HEK293T (cell line): ENCODE measurements around the gene SH3RF1.

Source experiments
- CTCF ChIA-PET: fragments of 350-600 bp; formaldehyde crosslinking; extraction: SDS; loops from one replicate; lab custom pipeline; 2021; ENCODE audit warnings: antibody characterized with exemption, inconsistent platforms; lab: Yijun Ruan, JAX
- POLR2A ChIA-PET: fragments of 350-600 bp; formaldehyde crosslinking; extraction: SDS; loops from one replicate; lab custom pipeline; 2020; ENCODE audit warnings: antibody characterized with exemption, inconsistent platforms; lab: Yijun Ruan, JAX
- DNase-seq: peaks from one replicate; pipeline ENCODE4 v3.0.0; 2012; ENCODE audit warnings: mixed read lengths; ENCODE audit errors: extremely low spot score
- ARNT ChIP-seq: fragments of 450-650 bp; IDR thresholded peaks from 2 replicates; pipeline ENCODE4 v1.6.1; 2017; ENCODE audit warnings: mild to moderate bottlenecking
- BHLHE40 ChIP-seq: fragments of 450-650 bp; IDR thresholded peaks from 2 replicates; pipeline ENCODE4 v1.6.1; 2016; ENCODE audit warnings: mild to moderate bottlenecking, moderate library complexity, borderline replicate concordance
- CTBP1 ChIP-seq: fragments of 450-650 bp; IDR thresholded peaks from 2 replicates; pipeline ENCODE4 v1.6.1; 2016; ENCODE audit warnings: borderline replicate concordance
- ELF4 ChIP-seq: fragments of 450-650 bp; IDR thresholded peaks from 2 replicates; pipeline ENCODE4 v1.6.1; 2017; ENCODE audit warnings: antibody characterized with exemption
- FOXA1 ChIP-seq: fragments of 450-650 bp; IDR thresholded peaks from 2 replicates; pipeline ENCODE4 v1.6.1; 2016; ENCODE audit warnings: mild to moderate bottlenecking
- FOXK2 ChIP-seq: fragments of 450-650 bp; IDR thresholded peaks from 2 replicates; pipeline ENCODE4 v1.6.1; 2016; ENCODE audit warnings: mild to moderate bottlenecking
- FOXM1 ChIP-seq: fragments of 450-650 bp; IDR thresholded peaks from 2 replicates; pipeline ENCODE4 v1.6.1; 2017; ENCODE audit warnings: mild to moderate bottlenecking, borderline replicate concordance
- HDGF ChIP-seq: fragments of 450-650 bp; IDR thresholded peaks from 2 replicates; pipeline ENCODE4 v1.6.1; 2017; ENCODE audit warnings: antibody characterized with exemption, borderline replicate concordance
- L3MBTL2 ChIP-seq: fragments of 450-650 bp; conservative IDR thresholded peaks from 2 replicates; pipeline ENCODE4 v1.6.1; 2016; ENCODE audit warnings: mild to moderate bottlenecking
- LEF1 ChIP-seq: fragments of 450-650 bp; IDR thresholded peaks from 2 replicates; pipeline ENCODE4 v1.6.1; 2017; ENCODE audit warnings: mild to moderate bottlenecking, borderline replicate concordance
- NFRKB ChIP-seq: fragments of 450-650 bp; IDR thresholded peaks from 2 replicates; pipeline ENCODE4 v1.6.1; 2016; ENCODE audit warnings: mild to moderate bottlenecking, moderate library complexity
- PKNOX1 ChIP-seq: fragments of 450-650 bp; IDR thresholded peaks from 2 replicates; pipeline ENCODE4 v1.6.1; 2016
- SP1 ChIP-seq: fragments of 450-650 bp; IDR thresholded peaks from 2 replicates; pipeline ENCODE4 v1.6.1; 2017
- SUZ12 ChIP-seq: fragments of 450-650 bp; IDR thresholded peaks from 2 replicates; pipeline ENCODE4 v1.6.1; 2016; ENCODE audit warnings: mild to moderate bottlenecking
- TARDBP ChIP-seq: fragments of 450-650 bp; IDR thresholded peaks from 2 replicates; pipeline ENCODE4 v1.6.1; 2016
- ZNF384 ChIP-seq: fragments of 450-650 bp; IDR thresholded peaks from 2 replicates; pipeline ENCODE4 v1.6.1; 2016

SH3RF1 gene

GRCh38 chr4:169312690-169313422, 42.1 kb upstream of the SH3RF1 start:
- no peak for TF ChIP-seq TARDBP
- peak; percentile 89 for TF ChIP-seq PKNOX1
- 0 out of 2 replicates have a peak, but pooled peaks have one; percentile 1 for TF ChIP-seq ZNF384
- ChIA-PET CTCF (interaction anchor here (0.6 to 2.5 kb wide), 9 partner anchors 11 to 170 kb away, joined by 3 to 8 read pairs (median 4); partner anchors contain the start of gene SH3RF1), POLR2A (interaction anchor here (2.2 kb wide), 1 partner anchor 303 kb away, joined by 10 read pairs; the partner anchor contains the start of gene CBR4)
- no peak for DNase-seq

GRCh38 chr4:169311643-169312365, 41.0 kb upstream of the SH3RF1 start:
- ChIA-PET CTCF (interaction anchor here (0.6 to 2.5 kb wide), 11 partner anchors 9 to 302 kb away, joined by 3 to 9 read pairs (median 4); partner anchors contain the start of genes CBR4 and SH3RF1), POLR2A (interaction anchor here (2.2 kb wide), 1 partner anchor 302 kb away, joined by 10 read pairs; the partner anchor contains the start of gene CBR4)
- no peak for TF ChIP-seq ELF4
- no peak for TF ChIP-seq ZNF384
- no peak for TF ChIP-seq L3MBTL2
- no peak for TF ChIP-seq SP1
- no peak for TF ChIP-seq SUZ12
- TF ChIP-seq ARNT, result no peak
- no peak for TF ChIP-seq LEF1
- no peak for TF ChIP-seq TARDBP
- no peak for TF ChIP-seq HDGF
- no peak for TF ChIP-seq FOXM1
- peak; percentile 72 for DNase-seq

GRCh38 chr4:169309326-169309967, 38.7 kb upstream of the SH3RF1 start:
- TF ChIP-seq FOXM1, result no peak
- TF ChIP-seq L3MBTL2, result no peak
- TF ChIP-seq TARDBP, result no peak
- no peak for TF ChIP-seq CTBP1
- no peak for TF ChIP-seq NFRKB
- TF ChIP-seq FOXA1, result no peak
- no peak for TF ChIP-seq HDGF
- TF ChIP-seq LEF1, result no peak
- no peak for TF ChIP-seq FOXK2
- TF ChIP-seq PKNOX1, result no peak
- no peak for TF ChIP-seq ARNT
- POLR2A ChIA-PET, result no interaction called here
- CTCF ChIA-PET, result no interaction called here
- no peak for DNase-seq

GRCh38 chr4:169307576-169307975, 36.8 kb upstream of the SH3RF1 start:
- DNase-seq, result no peak
- ChIA-PET POLR2A (no interaction called here), CTCF (interaction anchor here (1.1 kb wide), 1 partner anchor 297 kb away, joined by 5 read pairs; the partner anchor contains the start of gene CBR4)
- no peak for TF ChIP-seq FOXK2
- TF ChIP-seq LEF1, result no peak
- TF ChIP-seq ARNT, result no peak
- no peak for TF ChIP-seq ELF4
- no peak for TF ChIP-seq ZNF384

- TF ChIP-seq PKNOX1, result no peak
- no peak for TF ChIP-seq SUZ12
- no peak for TF ChIP-seq TARDBP
- TF ChIP-seq FOXA1, result no peak
- no peak for TF ChIP-seq ARNT
- no peak for TF ChIP-seq FOXM1
- TF ChIP-seq ELF4, result no peak
- no peak for TF ChIP-seq HDGF
- no peak for TF ChIP-seq FOXK2
- no peak for TF ChIP-seq ZNF384
- TF ChIP-seq LEF1, result no peak
- POLR2A ChIA-PET, result no interaction called here
- CTCF ChIA-PET, result interaction anchor here (0.6 kb wide), 1 partner anchor 812 kb away, joined by 3 read pairs; no protein-coding TSS in a partner anchor
- no peak for DNase-seq
Observed at GRCh38 chr4:169305651-169306050, 34.9 kb upstream of the SH3RF1 start.

- POLR2A ChIA-PET, result no interaction called here
Observed at GRCh38 chr4:169305173-169305572, 34.4 kb upstream of the SH3RF1 start.

More at GRCh38 chr4:169305173-169305572, 34.4 kb upstream of the SH3RF1 start:
- no peak for DNase-seq
- CTCF ChIA-PET, result no interaction called here
- TF ChIP-seq CTBP1 (no peak), SUZ12 (no peak), NFRKB (no peak), PKNOX1 (no peak), FOXK2 (no peak), FOXA1 (no peak), ARNT (no peak), L3MBTL2 (no peak), BHLHE40 (no peak), LEF1 (no peak), HDGF (no peak), ELF4 (no peak), SP1 (no peak), ZNF384 (no peak), FOXM1 (no peak), TARDBP (no peak)
